HG03097 (cell line): ENCODE results near the gene CCDC196.
"Not testable (repeated sequence)": the region's sequence is repeated elsewhere in the genome, so short reads cannot be mapped to it uniquely, and the experiment has no call there.

Source experiments
- ATAC-seq: cut with Tn5 transposase; IDR thresholded peaks from one replicate; pipeline ENCODE4 v1.9.1; 2021; ENCODE audit not compliant: unreplicated experiment, low FRiP score

CCDC196 gene

DNA sequence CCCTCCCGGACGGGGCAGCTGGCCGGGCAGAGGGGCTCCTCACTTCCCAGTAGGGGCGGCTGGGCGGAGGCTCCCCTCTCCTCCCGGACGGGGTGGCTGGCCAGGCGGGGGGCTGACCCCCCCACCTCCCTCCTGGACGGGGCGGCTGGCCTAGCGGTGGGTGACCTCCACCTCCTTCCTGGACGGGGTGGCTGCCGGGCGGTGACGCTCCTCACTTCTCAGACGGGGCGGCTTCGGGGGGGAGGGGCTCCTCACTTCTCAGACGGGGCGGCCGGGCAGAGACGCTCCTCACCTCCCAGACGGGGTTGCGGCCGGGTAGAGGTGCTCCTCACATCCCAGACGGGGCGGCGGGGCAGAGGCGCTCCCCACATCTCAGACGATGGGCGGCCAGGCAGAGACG lies 59.6 kb downstream of the CCDC196 start:
- not testable (repeated sequence) for ATAC-seq
